ENCODE results near the gene TRIM5.

Gene TRIM5

DNA sequence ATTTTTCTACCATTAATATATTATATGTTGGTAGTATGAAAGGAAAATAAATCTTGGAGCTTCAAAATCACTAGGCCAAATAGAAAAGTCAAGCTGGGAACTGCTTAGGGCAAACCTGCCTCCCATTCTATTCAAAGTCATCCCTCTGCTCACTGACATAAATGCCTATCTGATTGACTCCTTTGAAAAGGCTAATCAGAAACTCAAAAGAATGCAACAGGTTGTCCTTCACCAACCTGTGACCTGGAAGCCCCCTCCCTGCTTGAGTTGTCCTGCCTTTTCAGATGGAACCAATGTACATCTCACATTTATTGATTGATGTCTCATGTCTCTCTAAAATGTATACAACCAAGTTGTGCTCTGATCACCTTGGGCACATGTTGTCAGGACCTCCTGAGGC lies 63.3 kb downstream of the TRIM5 start:
- H3K27ac ChIP-seq (replicated peaks) = no peak overlapping the region
- no peaks in the 10 kb centered on the region for H3K27me3 ChIP-seq (ENCODE audit: insufficient read depth, poor library complexity, severe bottlenecking)
- TF ChIP-seq, protein P1, sequence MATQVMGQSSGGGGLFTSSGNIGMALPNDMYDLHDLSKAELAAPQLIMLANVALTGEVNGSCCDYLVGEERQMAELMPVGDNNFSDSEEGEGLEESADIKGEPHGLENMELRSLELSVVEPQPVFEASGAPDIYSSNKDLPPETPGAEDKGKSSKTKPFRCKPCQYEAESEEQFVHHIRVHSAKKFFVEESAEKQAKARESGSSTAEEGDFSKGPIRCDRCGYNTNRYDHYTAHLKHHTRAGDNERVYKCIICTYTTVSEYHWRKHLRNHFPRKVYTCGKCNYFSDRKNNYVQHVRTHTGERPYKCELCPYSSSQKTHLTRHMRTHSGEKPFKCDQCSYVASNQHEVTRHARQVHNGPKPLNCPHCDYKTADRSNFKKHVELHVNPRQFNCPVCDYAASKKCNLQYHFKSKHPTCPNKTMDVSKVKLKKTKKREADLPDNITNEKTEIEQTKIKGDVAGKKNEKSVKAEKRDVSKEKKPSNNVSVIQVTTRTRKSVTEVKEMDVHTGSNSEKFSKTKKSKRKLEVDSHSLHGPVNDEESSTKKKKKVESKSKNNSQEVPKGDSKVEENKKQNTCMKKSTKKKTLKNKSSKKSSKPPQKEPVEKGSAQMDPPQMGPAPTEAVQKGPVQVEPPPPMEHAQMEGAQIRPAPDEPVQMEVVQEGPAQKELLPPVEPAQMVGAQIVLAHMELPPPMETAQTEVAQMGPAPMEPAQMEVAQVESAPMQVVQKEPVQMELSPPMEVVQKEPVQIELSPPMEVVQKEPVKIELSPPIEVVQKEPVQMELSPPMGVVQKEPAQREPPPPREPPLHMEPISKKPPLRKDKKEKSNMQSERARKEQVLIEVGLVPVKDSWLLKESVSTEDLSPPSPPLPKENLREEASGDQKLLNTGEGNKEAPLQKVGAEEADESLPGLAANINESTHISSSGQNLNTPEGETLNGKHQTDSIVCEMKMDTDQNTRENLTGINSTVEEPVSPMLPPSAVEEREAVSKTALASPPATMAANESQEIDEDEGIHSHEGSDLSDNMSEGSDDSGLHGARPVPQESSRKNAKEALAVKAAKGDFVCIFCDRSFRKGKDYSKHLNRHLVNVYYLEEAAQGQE (IDR thresholded peaks at IDR 0.05; ENCODE audit: insufficient replicate concordance, low read depth) = no peak
- TF ChIP-seq POLR2AphosphoS5 (IDR thresholded peaks at IDR 0.05; ENCODE audit: low read depth) = no peak
- TF ChIP-seq, protein P2, sequence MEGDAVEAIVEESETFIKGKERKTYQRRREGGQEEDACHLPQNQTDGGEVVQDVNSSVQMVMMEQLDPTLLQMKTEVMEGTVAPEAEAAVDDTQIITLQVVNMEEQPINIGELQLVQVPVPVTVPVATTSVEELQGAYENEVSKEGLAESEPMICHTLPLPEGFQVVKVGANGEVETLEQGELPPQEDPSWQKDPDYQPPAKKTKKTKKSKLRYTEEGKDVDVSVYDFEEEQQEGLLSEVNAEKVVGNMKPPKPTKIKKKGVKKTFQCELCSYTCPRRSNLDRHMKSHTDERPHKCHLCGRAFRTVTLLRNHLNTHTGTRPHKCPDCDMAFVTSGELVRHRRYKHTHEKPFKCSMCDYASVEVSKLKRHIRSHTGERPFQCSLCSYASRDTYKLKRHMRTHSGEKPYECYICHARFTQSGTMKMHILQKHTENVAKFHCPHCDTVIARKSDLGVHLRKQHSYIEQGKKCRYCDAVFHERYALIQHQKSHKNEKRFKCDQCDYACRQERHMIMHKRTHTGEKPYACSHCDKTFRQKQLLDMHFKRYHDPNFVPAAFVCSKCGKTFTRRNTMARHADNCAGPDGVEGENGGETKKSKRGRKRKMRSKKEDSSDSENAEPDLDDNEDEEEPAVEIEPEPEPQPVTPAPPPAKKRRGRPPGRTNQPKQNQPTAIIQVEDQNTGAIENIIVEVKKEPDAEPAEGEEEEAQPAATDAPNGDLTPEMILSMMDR (IDR thresholded peaks at IDR 0.05; ENCODE audit: insufficient read depth, low read length) = no peak
- no peak for TF ChIP-seq GABPA (IDR thresholded peaks at IDR 0.05; ENCODE audit: low read depth)
- TF ChIP-seq SPI1 (IDR thresholded peaks at IDR 0.05; ENCODE audit: borderline replicate concordance, low read depth) = no peak
- H3K4me3 ChIP-seq (replicated peaks; ENCODE audit: insufficient read depth, low read length) = no peak overlapping the region
- DNase-seq (ENCODE audit: low read depth in 1 of 2, low spot score in 1 of 2) = no peak

DNA sequence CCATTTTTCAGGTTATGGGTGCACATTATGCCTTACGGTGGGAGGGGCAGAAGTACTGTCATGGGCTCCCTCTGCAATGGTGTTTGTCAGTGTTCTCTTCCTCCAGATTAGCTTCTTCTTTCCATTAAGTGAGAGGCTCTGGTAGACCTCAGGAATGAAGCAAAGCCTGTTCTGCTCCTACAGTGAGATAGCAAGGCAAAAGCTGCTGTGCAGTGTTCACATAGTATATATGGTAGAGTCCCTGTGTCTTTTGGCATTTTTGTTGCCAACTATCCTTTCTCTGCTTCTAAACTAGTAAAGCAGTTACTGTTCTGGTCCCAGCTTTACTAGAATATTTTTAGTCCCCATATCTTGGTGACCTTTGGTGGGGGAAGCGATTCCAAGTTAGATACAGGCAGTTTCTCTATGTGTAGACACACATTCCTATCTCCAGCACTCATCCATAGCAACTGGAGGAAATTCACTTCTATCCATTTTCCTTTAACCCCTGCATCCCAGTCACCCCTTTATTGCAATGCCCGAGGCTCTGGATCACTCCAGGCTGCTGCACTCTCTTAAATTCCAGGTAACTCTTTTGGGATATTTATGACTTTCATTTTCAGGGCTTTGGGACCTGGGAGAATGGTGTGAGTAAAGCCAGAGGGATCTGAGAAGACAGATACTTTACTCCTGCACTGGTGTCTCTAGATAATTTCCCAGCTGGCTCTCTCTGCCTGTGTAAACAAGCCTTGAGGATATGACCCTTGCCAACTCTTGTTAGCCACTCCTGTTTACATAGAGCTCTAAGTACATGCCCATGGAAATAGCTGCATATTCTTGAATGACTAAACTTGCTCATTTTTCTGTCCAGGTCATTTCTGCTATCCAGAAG lies 64.0 kb downstream of the TRIM5 start:
- Histone ChIP-seq H3K4me3 (replicated peaks; ENCODE audit: insufficient read depth, low read length) (no peak overlapping the region), H3K27me3 (ENCODE audit: insufficient read depth, poor library complexity, severe bottlenecking) (no peaks in the 10 kb centered on the region), H3K27ac (replicated peaks) (no peak overlapping the region)
- TF ChIP-seq SPI1 (IDR thresholded peaks at IDR 0.05; ENCODE audit: borderline replicate concordance, low read depth) = no peak
- TF ChIP-seq, protein P2 (IDR thresholded peaks at IDR 0.05; ENCODE audit: insufficient read depth, low read length) = no peak
- no peak for TF ChIP-seq GABPA (IDR thresholded peaks at IDR 0.05; ENCODE audit: low read depth)
- TF ChIP-seq POLR2AphosphoS5 (IDR thresholded peaks at IDR 0.05; ENCODE audit: low read depth) = no peak
- TF ChIP-seq, protein P1 (IDR thresholded peaks at IDR 0.05; ENCODE audit: insufficient replicate concordance, low read depth) = no peak
- no peak for DNase-seq (ENCODE audit: low read depth in 1 of 2, low spot score in 1 of 2)

DNA sequence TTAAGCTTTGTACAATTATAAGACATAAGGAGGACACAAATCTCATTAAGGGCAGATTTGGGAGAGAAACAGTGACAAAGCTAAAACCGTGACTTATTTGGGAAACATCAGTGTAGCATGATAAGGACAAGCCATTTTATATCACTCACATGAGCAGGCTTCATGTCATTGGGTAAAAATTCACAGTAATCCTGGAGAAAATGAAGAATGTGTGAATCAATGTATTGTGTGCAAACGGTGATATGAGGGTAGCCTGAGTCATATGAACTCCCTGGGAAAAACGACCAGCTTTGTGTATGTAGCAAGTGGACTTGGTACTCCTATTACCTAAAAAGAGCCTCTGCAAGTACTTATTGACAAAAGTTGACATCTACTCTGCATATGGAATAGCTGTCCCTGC lies 66.1 kb downstream of the TRIM5 start:
- Histone ChIP-seq H3K4me3 (replicated peaks; ENCODE audit: insufficient read depth, low read length) (no peak overlapping the region), H3K27ac (replicated peaks) (no peak overlapping the region), H3K27me3 (ENCODE audit: insufficient read depth, poor library complexity, severe bottlenecking) (no peaks in the 10 kb centered on the region)
- no peak for DNase-seq (ENCODE audit: low read depth in 1 of 2, low spot score in 1 of 2)
- TF ChIP-seq SPI1 (IDR thresholded peaks at IDR 0.05; ENCODE audit: borderline replicate concordance, low read depth) = no peak
- TF ChIP-seq, protein P2 (IDR thresholded peaks at IDR 0.05; ENCODE audit: insufficient read depth, low read length) = no peak
- no peak for TF ChIP-seq GABPA (IDR thresholded peaks at IDR 0.05; ENCODE audit: low read depth)
- TF ChIP-seq, protein P1 (IDR thresholded peaks at IDR 0.05; ENCODE audit: insufficient replicate concordance, low read depth) = no peak
- TF ChIP-seq POLR2AphosphoS5 (IDR thresholded peaks at IDR 0.05; ENCODE audit: low read depth) = no peak

Data from HL-60 (cell line).